Thyroid gland (tissue), 4 donors: ENCODE measurements around the gene NGDN.

Experiments used
- POLR2A ChIP-seq, 2 donors: fragments of 450-650 bp; IDR thresholded peaks; one replicate each; pipeline ENCODE4 v1.6.1; 2017; ENCODE audit warnings: antibody characterized with exemption in 2 of 2, mild to moderate bottlenecking in 2 of 2, moderate library complexity in 1 of 2
- TF ChIP-seq, protein P1 (sequence below), 6 experiments: fragments of 200-600 bp in 3 of 6; fragments of 450-650 bp in 3 of 6; sonication (generic) in 3 of 6; IDR thresholded peaks; one replicate each; pipeline ENCODE4 v1.5.1; 2016 to 2019; ENCODE audit warnings: antibody characterized with exemption in 6 of 6, mild to moderate bottlenecking in 2 of 6, inconsistent platforms in 1 of 6, moderate library complexity in 1 of 6

DNA sequence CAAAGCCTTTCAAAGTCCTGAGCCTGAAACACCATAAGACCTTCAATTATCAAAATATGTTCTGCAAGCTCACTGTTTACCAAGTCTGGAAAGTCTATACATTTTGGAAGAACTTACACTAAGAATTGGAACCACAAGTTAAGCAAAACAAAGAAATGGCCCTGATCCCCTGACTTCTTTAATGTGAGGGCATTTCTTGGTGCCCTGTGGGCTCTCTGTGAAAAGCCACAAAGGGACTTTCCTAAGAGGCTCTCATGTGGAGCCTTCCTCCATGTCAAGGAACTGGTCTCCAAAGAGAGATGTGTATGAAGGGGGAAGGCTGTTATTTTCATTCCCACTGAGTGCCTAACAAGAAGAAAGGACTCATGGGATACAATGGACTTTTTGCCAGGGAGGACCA, 47.9 kb upstream of the NGDN start:
- TF ChIP-seq, protein P1, sequence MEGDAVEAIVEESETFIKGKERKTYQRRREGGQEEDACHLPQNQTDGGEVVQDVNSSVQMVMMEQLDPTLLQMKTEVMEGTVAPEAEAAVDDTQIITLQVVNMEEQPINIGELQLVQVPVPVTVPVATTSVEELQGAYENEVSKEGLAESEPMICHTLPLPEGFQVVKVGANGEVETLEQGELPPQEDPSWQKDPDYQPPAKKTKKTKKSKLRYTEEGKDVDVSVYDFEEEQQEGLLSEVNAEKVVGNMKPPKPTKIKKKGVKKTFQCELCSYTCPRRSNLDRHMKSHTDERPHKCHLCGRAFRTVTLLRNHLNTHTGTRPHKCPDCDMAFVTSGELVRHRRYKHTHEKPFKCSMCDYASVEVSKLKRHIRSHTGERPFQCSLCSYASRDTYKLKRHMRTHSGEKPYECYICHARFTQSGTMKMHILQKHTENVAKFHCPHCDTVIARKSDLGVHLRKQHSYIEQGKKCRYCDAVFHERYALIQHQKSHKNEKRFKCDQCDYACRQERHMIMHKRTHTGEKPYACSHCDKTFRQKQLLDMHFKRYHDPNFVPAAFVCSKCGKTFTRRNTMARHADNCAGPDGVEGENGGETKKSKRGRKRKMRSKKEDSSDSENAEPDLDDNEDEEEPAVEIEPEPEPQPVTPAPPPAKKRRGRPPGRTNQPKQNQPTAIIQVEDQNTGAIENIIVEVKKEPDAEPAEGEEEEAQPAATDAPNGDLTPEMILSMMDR (IDR thresholded peaks at IDR 0.05) = no peak
- TF ChIP-seq POLR2A (IDR thresholded peaks at IDR 0.05) = no peak
